Measurements from ENCODE around the gene TMC4.
"Not testable (repeated sequence)": the region's sequence is repeated elsewhere in the genome, so short reads cannot be mapped to it uniquely, and the experiment has no call there.

The TMC4 gene

DNA sequence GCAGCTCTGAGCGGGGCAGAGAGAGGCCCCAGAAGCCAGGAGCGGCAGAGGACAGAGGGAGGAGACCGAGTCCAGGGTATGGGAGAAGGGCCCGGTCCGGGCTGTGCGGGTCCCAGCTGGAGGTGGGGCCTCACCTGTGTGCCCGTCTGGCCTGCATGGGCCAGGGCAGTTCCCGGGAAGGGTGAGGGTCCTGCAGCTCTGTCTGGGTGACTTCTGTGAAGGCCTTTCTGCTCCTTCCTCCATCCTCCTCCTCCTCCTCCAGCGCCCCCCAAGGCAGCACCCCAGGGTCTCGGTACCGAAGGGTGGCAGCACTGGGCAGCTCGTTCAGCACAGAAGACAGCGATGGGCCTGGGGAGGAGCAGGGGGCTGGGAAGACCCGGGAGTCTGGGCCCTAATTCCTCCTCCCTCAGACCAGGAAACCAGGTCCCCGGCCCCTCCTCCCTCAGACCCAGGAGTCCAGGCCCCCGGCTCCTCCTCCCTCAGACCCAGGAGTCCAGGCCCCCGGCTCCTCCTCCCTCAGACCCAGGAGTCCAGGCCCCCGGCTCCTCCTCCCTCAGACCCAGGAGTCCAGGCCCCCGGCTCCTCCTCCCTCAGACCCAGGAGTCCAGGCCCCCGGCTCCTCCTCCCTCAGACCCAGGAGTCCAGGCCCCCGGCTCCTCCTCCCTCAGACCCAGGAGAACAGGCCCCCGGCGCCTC, 1.1 kb downstream of the TMC4 start:
- H3K9me3 ChIP-seq (replicated peaks; ENCODE audit: low read length); H3K36me3 ChIP-seq (ENCODE audit: insufficient read depth, low read length); H3K4me1 ChIP-seq (ENCODE audit: control insufficient read depth, insufficient read depth, low read length); H3K4me3 ChIP-seq (ENCODE audit: low read length); H3K9ac ChIP-seq (ENCODE audit: low read depth, low read length); H3K4me2 ChIP-seq (ENCODE audit: low read length); H3K27me3 ChIP-seq (ENCODE audit: control insufficient read depth, insufficient read depth, low read length): not testable (repeated sequence)

DNA sequence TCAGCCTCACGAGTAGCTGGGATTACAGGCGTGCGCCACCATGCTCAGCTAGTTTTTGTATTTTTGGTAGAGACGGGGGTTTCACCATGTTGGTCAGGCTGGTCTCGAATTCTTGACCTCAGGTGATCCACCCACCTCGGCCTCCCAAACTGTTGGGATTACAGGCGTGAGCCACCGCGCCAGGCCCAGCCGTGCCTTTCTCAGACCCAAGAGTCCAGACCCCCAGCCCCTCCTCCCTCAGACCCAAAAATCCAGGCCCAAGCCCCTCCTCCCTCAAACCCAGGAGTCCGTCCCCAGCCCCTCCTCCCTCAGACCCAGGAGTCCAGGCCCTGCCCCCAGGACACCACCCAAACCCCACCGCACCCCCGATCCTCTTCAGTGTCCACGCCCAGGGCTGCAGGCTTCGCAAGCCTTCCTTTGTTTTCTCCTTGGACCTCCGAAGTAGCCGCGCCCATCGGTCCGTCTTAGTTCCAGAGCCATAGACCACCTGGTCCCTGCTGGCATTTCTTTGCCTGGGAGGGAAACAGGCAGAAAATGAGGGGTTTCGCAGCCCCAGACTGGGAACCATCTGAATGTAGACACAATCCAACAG, 3.7 kb downstream of the TMC4 start:
- H3K27me3 ChIP-seq (ENCODE audit: control insufficient read depth, insufficient read depth, low read length): no peaks in the 10 kb centered on the region
- no peak overlapping the region for H3K4me3 ChIP-seq (ENCODE audit: low read length)
- H3K4me1 ChIP-seq (ENCODE audit: control insufficient read depth, insufficient read depth, low read length): peaks cover 3% of the 10 kb centered on the region
- no peak overlapping the region for H3K9ac ChIP-seq (ENCODE audit: low read depth, low read length)
- H3K36me3 ChIP-seq (ENCODE audit: insufficient read depth, low read length): no peaks in the 10 kb centered on the region
- no peaks in the 10 kb centered on the region for H3K9me3 ChIP-seq (replicated peaks; ENCODE audit: low read length)
- no peak overlapping the region for H3K4me2 ChIP-seq (ENCODE audit: low read length)

DNA sequence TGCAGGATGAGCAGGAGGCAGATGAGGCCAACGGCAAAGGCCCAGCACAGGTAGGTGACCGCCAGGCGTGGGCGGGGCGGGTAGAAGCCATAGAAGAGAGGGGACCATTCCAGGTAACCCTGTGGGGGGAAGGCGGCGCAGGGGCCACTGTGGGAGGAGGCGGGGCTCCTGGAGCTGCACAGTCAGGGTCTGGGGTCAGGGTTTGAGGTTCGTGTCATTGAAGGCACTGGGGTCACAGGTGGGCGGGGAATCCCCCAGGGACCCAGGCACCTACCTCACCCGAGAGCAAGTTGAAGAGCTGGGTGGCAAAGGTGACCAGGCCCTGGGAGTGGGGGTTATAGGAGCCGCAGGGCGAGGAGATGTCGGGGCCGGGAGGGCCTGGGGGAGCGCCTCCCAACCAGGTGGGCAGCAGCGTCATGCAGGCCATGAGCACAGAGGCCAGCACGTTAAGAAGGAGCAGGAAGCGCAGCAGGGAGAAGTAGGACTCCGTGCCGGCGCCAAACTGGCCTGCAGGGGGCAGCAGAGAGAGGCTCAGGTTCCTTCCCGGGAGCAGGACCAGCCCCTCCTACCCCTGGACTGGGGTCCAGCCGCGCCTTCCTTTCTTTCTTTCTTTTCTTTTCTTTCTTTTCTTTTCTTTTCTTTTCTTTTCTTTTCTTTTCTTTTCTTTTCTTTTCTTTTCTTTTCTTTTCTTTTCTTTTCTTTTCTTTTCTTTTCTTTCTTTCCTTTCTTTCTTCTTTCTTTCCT, 4.6 kb downstream of the TMC4 start:
- no peak overlapping the region for H3K4me3 ChIP-seq (ENCODE audit: low read length)
- H3K36me3 ChIP-seq (ENCODE audit: insufficient read depth, low read length): no peaks in the 10 kb centered on the region
- no peak overlapping the region for H3K9ac ChIP-seq (ENCODE audit: low read depth, low read length)
- H3K27me3 ChIP-seq (ENCODE audit: control insufficient read depth, insufficient read depth, low read length): no peaks in the 10 kb centered on the region
- no peaks in the 10 kb centered on the region for H3K9me3 ChIP-seq (replicated peaks; ENCODE audit: low read length)
- H3K4me2 ChIP-seq (ENCODE audit: low read length): peak overlapping the region; percentile 42
- H3K4me1 ChIP-seq (ENCODE audit: control insufficient read depth, insufficient read depth, low read length): peaks cover 3% of the 10 kb centered on the region

DNA sequence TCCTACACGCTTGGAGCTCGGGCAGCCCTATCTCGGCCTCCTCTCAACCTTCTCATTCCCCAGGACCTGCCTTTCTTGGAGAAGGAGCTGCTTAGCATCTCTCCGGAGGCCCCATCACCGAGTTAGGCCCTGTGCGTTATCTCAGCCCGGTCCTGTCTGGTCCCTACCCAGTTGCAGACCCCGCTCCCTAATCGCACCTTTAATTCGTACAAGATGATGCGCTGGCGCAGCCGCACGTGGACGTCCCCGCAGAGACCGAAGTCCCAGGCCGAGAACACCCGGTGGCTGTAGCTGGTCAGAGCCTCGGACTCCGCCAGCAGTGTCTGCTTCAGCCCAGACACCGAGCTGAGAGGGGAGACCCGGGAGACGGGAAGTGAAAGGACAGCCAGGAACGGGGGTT, 7.7 kb downstream of the TMC4 start:
- no peak overlapping the region for H3K4me2 ChIP-seq (ENCODE audit: low read length)
- peaks cover 12% of the 10 kb centered on the region for H3K4me1 ChIP-seq (ENCODE audit: control insufficient read depth, insufficient read depth, low read length)

DNA sequence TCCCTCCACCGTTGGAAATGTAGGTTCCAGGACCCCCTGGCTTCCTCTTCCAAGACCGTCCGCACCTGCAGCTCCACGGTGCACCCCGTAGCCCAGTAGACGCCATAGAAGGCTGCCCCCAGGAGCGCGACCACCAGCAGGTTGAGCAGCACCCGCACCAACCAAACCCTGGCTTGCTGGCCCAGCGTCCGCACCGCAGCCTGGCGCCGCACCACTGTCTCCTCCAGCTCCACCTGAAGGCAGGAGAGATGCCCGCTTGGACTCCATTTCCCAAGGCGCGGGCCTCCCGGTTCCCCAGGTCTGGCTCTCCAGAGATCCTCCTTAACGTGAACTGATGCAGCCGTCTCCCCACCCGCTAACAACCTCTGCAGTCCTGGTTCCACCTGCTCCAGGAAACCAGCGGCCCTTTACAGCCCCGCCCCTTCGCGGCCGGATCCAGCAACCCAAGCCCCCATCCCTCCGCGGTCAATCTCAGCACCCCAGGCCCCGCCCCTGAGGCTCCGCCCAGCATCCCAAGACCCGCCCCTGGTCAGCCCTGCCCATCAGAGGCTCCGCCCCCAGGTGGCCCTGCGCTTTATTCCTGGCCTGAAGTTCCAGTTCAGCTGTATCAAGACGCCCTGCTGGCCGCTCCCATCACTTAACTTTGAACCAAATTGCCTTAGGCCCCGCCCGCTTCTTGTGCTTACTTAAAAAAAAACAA, 8.4 kb downstream of the TMC4 start:
- no peak overlapping the region for H3K4me2 ChIP-seq (ENCODE audit: low read length)
- H3K4me3 ChIP-seq (ENCODE audit: low read length): no peak overlapping the region
- no peak overlapping the region for H3K9ac ChIP-seq (ENCODE audit: low read depth, low read length)
- no peaks in the 10 kb centered on the region for H3K36me3 ChIP-seq (ENCODE audit: insufficient read depth, low read length)
- no peaks in the 10 kb centered on the region for H3K9me3 ChIP-seq (replicated peaks; ENCODE audit: low read length)
- H3K4me1 ChIP-seq (ENCODE audit: control insufficient read depth, insufficient read depth, low read length): peaks cover 13% of the 10 kb centered on the region
- H3K27me3 ChIP-seq (ENCODE audit: control insufficient read depth, insufficient read depth, low read length): no peaks in the 10 kb centered on the region

More for the DNA sequence above, 7.7 kb downstream of the TMC4 start:
- no peaks in the 10 kb centered on the region for H3K9me3 ChIP-seq (replicated peaks; ENCODE audit: low read length)
- H3K9ac ChIP-seq (ENCODE audit: low read depth, low read length): no peak overlapping the region
- no peaks in the 10 kb centered on the region for H3K36me3 ChIP-seq (ENCODE audit: insufficient read depth, low read length)
- H3K4me3 ChIP-seq (ENCODE audit: low read length): no peak overlapping the region
- no peaks in the 10 kb centered on the region for H3K27me3 ChIP-seq (ENCODE audit: control insufficient read depth, insufficient read depth, low read length)

DNA sequence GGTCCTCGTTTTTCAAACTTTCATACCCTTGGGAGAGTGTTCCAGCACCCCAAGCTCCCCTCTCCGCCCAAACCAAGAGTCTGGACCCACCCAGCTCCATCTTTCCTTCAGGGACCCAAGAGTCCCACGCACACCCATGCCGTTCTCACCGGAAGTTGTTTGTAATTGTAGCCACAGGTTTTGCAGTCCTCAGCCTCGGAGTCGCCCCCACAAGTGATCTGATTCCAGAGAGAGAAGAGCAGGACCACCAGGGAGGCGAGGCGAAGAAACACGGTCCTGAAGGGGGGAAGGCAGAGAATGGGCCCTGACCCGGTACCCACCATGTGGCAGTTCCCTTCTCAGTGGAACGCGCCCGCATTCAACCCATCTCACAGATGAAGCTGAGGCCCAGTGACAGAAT, 10.1 kb downstream of the TMC4 start:
- H3K4me1 ChIP-seq (ENCODE audit: control insufficient read depth, insufficient read depth, low read length): peaks cover 24% of the 10 kb centered on the region
- peak overlapping the region; percentile 66 for H3K4me3 ChIP-seq (ENCODE audit: low read length)
- H3K9ac ChIP-seq (ENCODE audit: low read depth, low read length): no peak overlapping the region

DNA sequence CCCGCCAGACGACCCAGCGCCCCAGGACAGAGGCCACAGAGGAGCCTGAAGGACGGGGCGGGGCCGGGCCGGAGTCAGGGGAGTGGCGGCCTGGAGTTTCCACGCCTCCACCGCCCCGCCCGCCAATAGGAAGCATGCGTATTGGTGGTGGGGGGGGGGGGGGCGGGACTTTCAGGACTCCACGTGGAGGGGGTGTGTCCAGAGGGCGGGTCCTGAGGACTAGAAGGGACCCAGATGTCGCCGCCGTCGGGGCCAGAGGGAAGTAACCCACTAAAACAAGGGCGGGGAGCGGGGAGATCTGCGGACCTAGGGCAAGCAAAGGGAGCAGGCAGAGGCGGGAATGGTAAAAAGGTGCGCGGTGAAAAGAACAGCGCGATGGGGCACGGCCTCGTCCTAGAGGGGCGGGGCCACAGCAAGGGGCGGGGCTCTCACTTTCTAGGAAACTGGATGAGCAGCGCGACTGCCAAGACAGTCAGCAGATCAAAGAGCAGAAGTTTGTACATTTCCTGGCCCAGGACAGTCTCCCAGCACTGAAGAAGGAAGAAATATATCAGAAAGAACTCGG, 10.6 kb downstream of the TMC4 start:
- no peaks in the 10 kb centered on the region for H3K9me3 ChIP-seq (replicated peaks; ENCODE audit: low read length)
- H3K36me3 ChIP-seq (ENCODE audit: insufficient read depth, low read length): peaks cover 6% of the 10 kb centered on the region
- H3K4me2 ChIP-seq (ENCODE audit: low read length): peak overlapping the region; percentile 80
- H3K27me3 ChIP-seq (ENCODE audit: control insufficient read depth, insufficient read depth, low read length): no peaks in the 10 kb centered on the region
- H3K4me3 ChIP-seq (ENCODE audit: low read length): peak overlapping the region; percentile 66
- H3K4me1 ChIP-seq (ENCODE audit: control insufficient read depth, insufficient read depth, low read length): peaks cover 24% of the 10 kb centered on the region
- no peak overlapping the region for H3K9ac ChIP-seq (ENCODE audit: low read depth, low read length)

More for the DNA sequence above, 10.1 kb downstream of the TMC4 start:
- Histone ChIP-seq H3K36me3 (ENCODE audit: insufficient read depth, low read length) (peaks cover 5% of the 10 kb centered on the region), H3K4me2 (ENCODE audit: low read length) (peak overlapping the region; percentile 80), H3K9me3 (replicated peaks; ENCODE audit: low read length) (no peaks in the 10 kb centered on the region), H3K27me3 (ENCODE audit: control insufficient read depth, insufficient read depth, low read length) (no peaks in the 10 kb centered on the region)

DNA sequence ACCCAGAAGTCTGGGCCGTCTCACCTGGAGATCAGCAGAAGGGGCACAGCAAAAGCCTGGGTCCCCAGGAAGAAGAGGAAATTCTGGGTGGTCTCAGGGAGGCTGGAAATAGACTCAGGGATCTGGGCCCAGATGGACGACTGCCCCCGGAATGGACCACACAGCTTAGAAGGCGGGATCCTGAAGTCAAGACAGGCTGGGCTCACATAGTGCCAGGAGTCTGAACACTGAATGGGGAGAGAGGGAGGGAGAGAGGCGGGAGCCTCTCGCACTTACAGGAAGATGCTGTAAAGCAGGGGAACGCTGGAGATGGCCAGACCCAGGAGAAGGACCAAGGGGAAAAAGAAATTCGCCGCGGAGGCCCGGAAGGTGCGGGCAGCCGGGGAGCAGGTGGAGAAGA, 12.1 kb downstream of the TMC4 start:
- peak overlapping the region; percentile 83 for H3K9ac ChIP-seq (ENCODE audit: low read depth, low read length)
- peak overlapping the region; percentile 75 for H3K4me3 ChIP-seq (ENCODE audit: low read length)
- peaks cover 24% of the 10 kb centered on the region for H3K4me1 ChIP-seq (ENCODE audit: control insufficient read depth, insufficient read depth, low read length)
- H3K4me2 ChIP-seq (ENCODE audit: low read length): peak overlapping the region; percentile 95
- no peaks in the 10 kb centered on the region for H3K27me3 ChIP-seq (ENCODE audit: control insufficient read depth, insufficient read depth, low read length)
- no peaks in the 10 kb centered on the region for H3K9me3 ChIP-seq (replicated peaks; ENCODE audit: low read length)
- peaks cover 19% of the 10 kb centered on the region for H3K36me3 ChIP-seq (ENCODE audit: insufficient read depth, low read length)

DNA sequence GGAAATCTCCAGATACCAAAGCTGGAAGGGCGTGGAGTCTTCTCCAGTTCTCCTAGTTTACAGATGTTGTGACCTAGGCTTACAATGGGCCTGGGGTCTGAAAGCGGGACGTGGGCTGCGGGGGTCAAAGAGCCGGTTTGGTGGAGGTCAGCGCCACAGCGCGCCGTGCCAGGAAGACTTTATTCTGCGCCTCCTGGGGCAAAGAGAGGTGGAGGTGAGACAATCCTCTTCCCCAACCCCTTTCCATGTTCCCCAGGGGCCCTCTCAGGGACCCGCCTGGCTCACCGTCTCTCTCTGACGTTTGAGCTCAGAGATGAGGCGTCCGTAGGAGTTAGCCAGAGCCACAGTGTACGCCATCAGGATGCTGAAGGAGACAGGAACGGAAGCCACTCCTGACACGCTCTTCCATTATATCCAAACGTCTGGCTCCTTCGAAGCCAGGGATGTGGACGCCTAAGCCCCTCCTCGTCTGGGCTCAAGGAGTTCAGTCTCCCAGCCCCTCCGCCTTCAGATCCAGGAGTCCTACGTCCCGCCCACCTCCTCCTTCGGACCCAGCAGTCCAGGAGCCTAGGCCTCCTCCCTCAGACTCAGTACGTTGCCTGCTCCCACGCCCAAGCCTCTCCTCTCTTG, 12.7 kb downstream of the TMC4 start:
- no peaks in the 10 kb centered on the region for H3K27me3 ChIP-seq (ENCODE audit: control insufficient read depth, insufficient read depth, low read length)
- no peaks in the 10 kb centered on the region for H3K9me3 ChIP-seq (replicated peaks; ENCODE audit: low read length)
- H3K4me2 ChIP-seq (ENCODE audit: low read length): peak overlapping the region; percentile 95
- peaks cover 21% of the 10 kb centered on the region for H3K36me3 ChIP-seq (ENCODE audit: insufficient read depth, low read length)
- peak overlapping the region; percentile 83 for H3K9ac ChIP-seq (ENCODE audit: low read depth, low read length)
- H3K4me1 ChIP-seq (ENCODE audit: control insufficient read depth, insufficient read depth, low read length): peaks cover 24% of the 10 kb centered on the region
- H3K4me3 ChIP-seq (ENCODE audit: low read length): peak overlapping the region; percentile 75

DNA sequence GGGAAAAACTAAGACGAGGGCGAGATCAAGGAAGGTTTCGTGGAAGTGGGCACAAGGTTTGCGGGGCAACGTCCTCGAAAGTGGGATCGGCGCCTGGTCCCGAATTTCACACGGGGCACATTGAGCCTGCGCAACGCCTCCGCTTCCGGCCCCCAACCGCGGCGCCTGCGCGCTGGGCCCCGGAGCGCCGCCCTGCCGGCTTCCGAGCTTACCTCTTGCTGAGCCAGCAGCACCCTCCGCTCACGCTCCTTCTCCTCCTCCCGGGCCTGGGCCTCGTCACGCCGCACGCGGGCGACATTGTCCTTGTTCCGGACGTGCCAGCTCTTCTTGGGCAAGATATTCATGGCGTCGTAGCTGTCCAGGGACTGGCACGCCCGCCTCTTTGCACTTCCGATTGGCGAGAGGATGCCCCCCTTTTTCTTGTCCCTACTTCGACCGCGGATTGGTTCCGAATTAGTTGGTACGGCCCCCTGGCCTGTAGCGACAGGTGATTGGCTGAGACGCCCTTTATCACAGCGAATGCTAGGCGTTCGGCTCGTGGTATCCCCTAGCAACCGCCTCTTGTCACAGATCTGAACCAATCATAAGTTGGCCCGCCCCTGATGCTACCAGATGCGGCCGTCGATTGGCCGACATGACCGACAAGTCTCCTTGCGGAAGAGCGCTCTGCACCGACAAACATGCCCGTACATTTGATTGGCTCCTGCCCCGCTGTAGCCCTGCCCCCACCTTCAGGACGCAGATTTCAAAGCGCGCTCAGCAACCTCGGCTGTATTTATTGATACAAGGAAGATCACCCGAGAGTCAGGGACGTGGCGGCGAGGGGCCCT, 13.4 kb downstream of the TMC4 start, which contains the start of gene LENG1:
Gene LENG1 (minus strand): TSS at position 370 of the 830 bp plus-strand sequence. CDS start 26 bp downstream, at position 344.
- Histone ChIP-seq H3K36me3 (ENCODE audit: insufficient read depth, low read length) (peaks cover 26% of the 10 kb centered on the region), H3K9ac (ENCODE audit: low read depth, low read length) (peak within 1 kb of the TSS; percentile 90), H3K4me2 (ENCODE audit: low read length) (peak within 1 kb of the TSS; percentile 97), H3K4me1 (ENCODE audit: control insufficient read depth, insufficient read depth, low read length) (peaks cover 30% of the 10 kb centered on the region), H3K9me3 (replicated peaks; ENCODE audit: low read length) (no peaks in the 10 kb centered on the region), H3K4me3 (ENCODE audit: low read length) (peak within 1 kb of the TSS; percentile 86), H3K27me3 (ENCODE audit: control insufficient read depth, insufficient read depth, low read length) (no peaks in the 10 kb centered on the region)

Measured in skeletal muscle satellite cell (primary cell).